HFF-Myc (cell line): ENCODE results near the gene KRABD2.
"Not testable (repeated sequence)": the region's sequence is repeated elsewhere in the genome, so short reads cannot be mapped to it uniquely, and the experiment has no call there.

Experiments used
- DNase-seq: peaks from one replicate; pipeline ENCODE4 v3.0.0-alpha.2; 2011; ENCODE audit warnings: low read depth; ENCODE audit errors: extremely low read depth
- H3K4me3 ChIP-seq: replicated peaks from 2 replicates; pipeline ENCODE4 v1.5.1; 2011; ENCODE audit warnings: low read depth, mild to moderate bottlenecking, control low read depth, low read length
- CTCF ChIP-seq: IDR thresholded peaks from 2 replicates; pipeline ENCODE4 v1.5.1; 2012; ENCODE audit warnings: mild to moderate bottlenecking, low read depth, low read length, control low read depth; ENCODE audit errors: missing control alignments

Gene KRABD2

DNA sequence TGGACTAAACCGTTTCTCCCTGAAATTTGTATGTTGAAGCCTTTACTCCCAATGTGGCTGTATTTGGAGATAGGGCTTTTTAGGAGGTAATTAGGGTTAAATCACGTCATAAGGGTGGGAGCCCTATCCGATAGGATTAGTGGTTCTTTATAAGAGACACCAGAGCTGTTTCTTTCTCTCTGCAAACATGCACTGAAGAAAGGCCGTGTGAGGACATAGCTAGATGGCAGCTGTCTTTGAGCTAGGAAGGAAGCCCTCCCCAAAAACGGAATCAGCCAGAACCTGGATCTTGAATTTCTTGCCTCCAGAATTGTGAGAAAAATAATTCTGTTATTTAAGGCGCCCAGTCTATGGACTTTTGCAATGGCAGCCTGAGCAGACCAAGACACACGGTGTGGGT is 22.8 kb downstream of the KRABD2 start:
- no peak for DNase-seq
- H3K4me3 ChIP-seq = no peak overlapping the region
- TF ChIP-seq CTCF = no peak

GRCh38 chr17:8350339-8350738 is 26.2 kb downstream of the KRABD2 start:
- H3K4me3 ChIP-seq = no peak overlapping the region
- TF ChIP-seq CTCF = no peak

GRCh38 chr17:8347001-8347400 is 29.5 kb downstream of the KRABD2 start:
- DNase-seq, H3K4me3 ChIP-seq: not testable (repeated sequence)

More at GRCh38 chr17:8350339-8350738, 26.2 kb downstream of the KRABD2 start:
- DNase-seq = no peak

GRCh38 chr17:8345951-8346665 is 30.4 kb downstream of the KRABD2 start:
- no peak for TF ChIP-seq CTCF
- no peak for DNase-seq
- H3K4me3 ChIP-seq = no peak overlapping the region

- DNase-seq = no peak
- no peak for TF ChIP-seq CTCF
- H3K4me3 ChIP-seq = no peak overlapping the region
Measured at GRCh38 chr17:8345052-8345690, 31.3 kb downstream of the KRABD2 start.

- TF ChIP-seq CTCF = no peak
- H3K4me3 ChIP-seq = no peak overlapping the region
- DNase-seq = peak; percentile 59
Measured at GRCh38 chr17:8341456-8341855, 35.0 kb downstream of the KRABD2 start.

DNA sequence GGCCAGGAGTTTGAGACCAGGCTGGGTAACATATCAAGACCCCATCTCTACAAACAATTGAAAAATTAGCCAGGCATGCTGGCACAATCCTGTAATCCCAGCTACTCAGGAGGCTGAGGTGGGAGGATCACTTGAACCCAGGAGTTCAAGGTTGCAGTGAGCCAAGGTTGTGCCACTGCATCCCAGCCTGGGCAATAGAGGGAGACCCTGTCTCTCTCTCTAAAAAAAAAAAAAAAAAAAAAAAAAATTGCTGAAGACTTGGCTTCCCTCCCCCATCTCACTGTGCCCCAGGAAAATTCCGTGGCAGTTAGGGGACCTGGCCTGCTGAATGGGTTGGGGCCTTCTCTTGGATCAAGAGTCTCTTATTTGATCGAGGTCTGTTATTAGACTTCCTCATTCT is 37.0 kb downstream of the KRABD2 start, which contains the start of gene ODF4:
Gene ODF4, plus strand, starts transcription at position 301 of the 400 bp plus-strand sequence. CDS start 212 bp downstream, outside the sequence.
- no peak for TF ChIP-seq CTCF
- DNase-seq = no peak
- no peak within 1 kb of the TSS for H3K4me3 ChIP-seq
